Measurements from ENCODE around the gene SYNE1.
"Not testable (repeated sequence)": the region's sequence is repeated elsewhere in the genome, so short reads cannot be mapped to it uniquely, and the experiment has no call there.

Gene SYNE1

GRCh38 chr6:152098683-152099082, 538.5 kb downstream of the SYNE1 start:
- DNase-seq (ENCODE audit: low read depth): no peak

- peak; percentile 93 for DNase-seq (ENCODE audit: low read depth)
Observed at GRCh38 chr6:152096863-152097496, 540.2 kb downstream of the SYNE1 start.

- DNase-seq (ENCODE audit: low read depth): peak; percentile 100
Observed at GRCh38 chr6:152094992-152095592, 542.1 kb downstream of the SYNE1 start.

- DNase-seq (ENCODE audit: low read depth): no peak
Observed at GRCh38 chr6:152094276-152094675, 542.9 kb downstream of the SYNE1 start.

GRCh38 chr6:152093711-152094110, 543.5 kb downstream of the SYNE1 start:
- no peak for DNase-seq (ENCODE audit: low read depth)

GRCh38 chr6:152091851-152092341, 545.3 kb downstream of the SYNE1 start:
- DNase-seq (ENCODE audit: low read depth): peak; percentile 54

GRCh38 chr6:152091201-152091600, 546.0 kb downstream of the SYNE1 start:
- no peak for DNase-seq (ENCODE audit: low read depth)

- DNase-seq (ENCODE audit: low read depth): peak; percentile 61
Observed at GRCh38 chr6:152089992-152090391, 547.2 kb downstream of the SYNE1 start.

- no peak for DNase-seq (ENCODE audit: low read depth)
Observed at GRCh38 chr6:152087701-152088100, 549.5 kb downstream of the SYNE1 start.

GRCh38 chr6:152087096-152087495, 550.1 kb downstream of the SYNE1 start:
- no peak for DNase-seq (ENCODE audit: low read depth)

GRCh38 chr6:152086223-152086873, 550.8 kb downstream of the SYNE1 start:
- DNase-seq (ENCODE audit: low read depth): no peak

- DNase-seq (ENCODE audit: low read depth): no peak
Observed at GRCh38 chr6:152085451-152085921, 551.7 kb downstream of the SYNE1 start.

- no peak for DNase-seq (ENCODE audit: low read depth)
Observed at GRCh38 chr6:152078804-152079203, 558.4 kb downstream of the SYNE1 start.

GRCh38 chr6:152078001-152078400, 559.2 kb downstream of the SYNE1 start:
- DNase-seq (ENCODE audit: low read depth): no peak

- DNase-seq (ENCODE audit: low read depth): not testable (repeated sequence)
Observed at GRCh38 chr6:152076242-152076641, 560.9 kb downstream of the SYNE1 start.

- no peak for DNase-seq (ENCODE audit: low read depth)
Observed at GRCh38 chr6:152071843-152072242, 565.3 kb downstream of the SYNE1 start.
